PC-9 (cell line): Measurements from ENCODE around the gene KRTDAP. TPM values are rescaled to one million over a fixed set of nuclear protein-coding genes. Genes with fewer than 3 reads are reported as not detected.

Source experiments
- BruUV-seq: library from RNA; stranded (reverse); fragments of 400-500 nt; replicated peaks from 2 replicates; lab custom pipeline; 2021; lab: Mats Ljungman, UMichigan
- CTCF ChIA-PET: fragments of 300-600 bp; sonication (Branson Sonifier 250); formaldehyde crosslinking; loops from one replicate; lab custom pipeline; 2022; ENCODE audit warnings: antibody characterized with exemption; lab: Charles Lee
- POLR2A ChIA-PET: fragments of 300-600 bp; sonication (Branson Sonifier 250); formaldehyde crosslinking; loops from one replicate; lab custom pipeline; 2022; ENCODE audit warnings: antibody characterized with exemption; ENCODE audit not compliant: unreplicated experiment; lab: Charles Lee
- DNase-seq, 2 experiments: peaks; one replicate each; pipeline versions ENCODE4 v3.0.0 to v3.0.0-alpha.2; 2015 to 2022; ENCODE audit warnings: mixed read lengths in 1 of 2
- H2AFZ ChIP-seq: fragments of 200-600 bp; sonication (generic); 2 replicates; pipeline ENCODE4 v1.8.1; 2017; ENCODE audit warnings: antibody characterized with exemption
- H3F3A ChIP-seq: fragments of 200-600 bp; sonication (generic); 2 replicates; pipeline ENCODE4 v1.8.1; 2017; ENCODE audit warnings: antibody characterized with exemption, mild to moderate bottlenecking, low read depth; ENCODE audit not compliant: insufficient read depth
- H3K27ac ChIP-seq: fragments of 200-600 bp; sonication (generic); 2 replicates; pipeline ENCODE4 v1.6.1; 2016; ENCODE audit warnings: mixed run types
- H3K27me3 ChIP-seq: fragments of 200-600 bp; sonication (generic); 2 replicates; pipeline ENCODE4 v1.6.1; 2016; ENCODE audit warnings: low read depth, mixed run types; ENCODE audit not compliant: insufficient read depth
- H3K36me3 ChIP-seq: fragments of 200-600 bp; sonication (generic); 2 replicates; pipeline ENCODE4 v1.6.1; 2016; ENCODE audit warnings: low read depth, mixed run types
- H3K4me1 ChIP-seq: fragments of 200-600 bp; sonication (generic); replicated peaks from 2 replicates; pipeline ENCODE4 v1.6.1; 2016; ENCODE audit warnings: mixed run types; ENCODE audit not compliant: insufficient read depth
- H3K4me2 ChIP-seq: fragments of 200-600 bp; sonication (generic); 2 replicates; pipeline ENCODE4 v1.6.1; 2017; ENCODE audit warnings: mixed run types
- H3K4me3 ChIP-seq: fragments of 200-600 bp; sonication (generic); 2 replicates; pipeline ENCODE4 v1.6.1; 2016; ENCODE audit warnings: mixed run types
- H3K79me2 ChIP-seq: fragments of 200-600 bp; sonication (generic); 2 replicates; pipeline ENCODE4 v1.6.1; 2017; ENCODE audit warnings: low read depth, mixed run types
- H3K9me2 ChIP-seq: fragments of 200-600 bp; sonication (generic); 2 replicates; pipeline ENCODE4 v1.8.1; 2017; ENCODE audit warnings: mild to moderate bottlenecking; ENCODE audit not compliant: insufficient read depth
- H3K9me3 ChIP-seq: fragments of 200-600 bp; sonication (generic); 2 replicates; pipeline ENCODE4 v1.8.1; 2016; ENCODE audit warnings: low read depth; ENCODE audit not compliant: insufficient read depth
- H4K20me1 ChIP-seq: fragments of 200-600 bp; sonication (generic); 2 replicates; pipeline ENCODE4 v1.8.1; 2017; ENCODE audit not compliant: insufficient read depth
- CTCF ChIP-seq: fragments of 200-600 bp; sonication (generic); conservative IDR thresholded peaks from 2 replicates; pipeline ENCODE4 v1.6.1; 2017; ENCODE audit warnings: mixed run types, antibody characterized with exemption, mild to moderate bottlenecking, moderate library complexity
- EZH2 ChIP-seq: fragments of 200-600 bp; sonication (generic); IDR thresholded peaks from 2 replicates; pipeline ENCODE4 v1.8.0; 2017; ENCODE audit warnings: antibody characterized with exemption, low read depth
- intact Hi-C: fragments of 100-400 bp; cut with micrococcal nuclease; formaldehyde crosslinking; loops from one replicate; pipeline ENCODE4 v1.10.0; 2022; ENCODE audit not compliant: unreplicated experiment
- total RNA-seq: library from RNA; stranded (reverse); gene quantifications from 2 replicates; pipeline ENCODE4 v1.2.3, GENCODE V29; 2021

KRTDAP gene
- total RNA-seq, 1 experiment from 2014 or later: not detected

- Histone ChIP-seq H3K27me3 (no peaks in the 10 kb centered on the region), H3K4me1 (peaks cover 24% of the 10 kb centered on the region), H3K79me2 (peaks cover 19% of the 10 kb centered on the region), H3K4me2 (peak overlapping the region; percentile 94), H4K20me1 (peaks cover 4% of the 10 kb centered on the region; the same call in 1 of the 2 replicates), H2AFZ (peak overlapping the region; percentile 47; the same call in 1 of the 2 replicates), H3K9me3 (no peaks in the 10 kb centered on the region), H3K9me2 (no peaks in the 10 kb centered on the region), H3K4me3 (peak overlapping the region; percentile 77; the same call in 1 of the 2 replicates), H3K36me3 (peaks cover 2% of the 10 kb centered on the region; the same call in 1 of the 2 replicates), H3F3A (peaks cover 9% of the 10 kb centered on the region; the same call in 1 of the 2 replicates), H3K27ac (no peak overlapping the region)
- ChIA-PET POLR2A (interaction anchor here (0.5 to 0.7 kb wide), 7 partner anchors 13 to 308 kb away, joined by 3 to 7 read pairs (median 4); partner anchors contain the start of gene LIN37), CTCF (interaction anchor here (0.6 to 2.3 kb wide), 6 partner anchors 21 to 220 kb away, joined by 3 to 10 read pairs (median 4); partner anchors contain the start of gene COX6B1)
- BruUV-seq: no TSS peak
- intact Hi-C loops: loop anchor here (1.0 to 5.0 kb wide), 4 partner anchors 35 to 207 kb away; partner anchors contain the start of gene TMEM147
- TF ChIP-seq EZH2 (no peak), CTCF (peak; percentile 24; the same call in 1 of the 2 replicates)
- no peak for DNase-seq
Observed at GRCh38 chr19:35510626-35510964, 20.3 kb upstream of the KRTDAP start.

- DNase-seq: peak; percentile 81 to 95
- Histone ChIP-seq H2AFZ (peak overlapping the region; percentile 86), H3K9me3 (no peaks in the 10 kb centered on the region), H3K36me3 (peaks cover 8% of the 10 kb centered on the region; the same call in 1 of the 2 replicates), H3K27me3 (no peaks in the 10 kb centered on the region), H3K4me1 (peaks cover 24% of the 10 kb centered on the region), H3F3A (peaks cover 9% of the 10 kb centered on the region; the same call in 1 of the 2 replicates), H3K4me3 (peak overlapping the region; percentile 77), H4K20me1 (peaks cover 4% of the 10 kb centered on the region; the same call in 1 of the 2 replicates), H3K9me2 (no peaks in the 10 kb centered on the region), H3K79me2 (peaks cover 19% of the 10 kb centered on the region), H3K27ac (peak overlapping the region; percentile 90), H3K4me2 (peak overlapping the region; percentile 94)
- BruUV-seq: TSS peak; percentile 77
- ChIA-PET POLR2A (interaction anchor here (0.5 to 0.7 kb wide), 7 partner anchors 13 to 307 kb away, joined by 3 to 7 read pairs (median 4); partner anchors contain the start of gene LIN37), CTCF (interaction anchor here (0.6 to 2.3 kb wide), 6 partner anchors 22 to 219 kb away, joined by 3 to 10 read pairs (median 4); partner anchors contain the start of gene COX6B1)
- peak; percentile 97 for TF ChIP-seq CTCF
- no peak for TF ChIP-seq EZH2
- intact Hi-C loops: loop anchor here (1.0 to 5.0 kb wide), 4 partner anchors 35 to 207 kb away; partner anchors contain the start of gene TMEM147
Observed at GRCh38 chr19:35509861-35510625, 19.8 kb upstream of the KRTDAP start.

- Histone ChIP-seq H3K27me3 (no peaks in the 10 kb centered on the region), H3K27ac (peak overlapping the region; percentile 90), H4K20me1 (peaks cover 4% of the 10 kb centered on the region; the same call in 1 of the 2 replicates), H3K4me2 (peak overlapping the region; percentile 94), H3F3A (peaks cover 9% of the 10 kb centered on the region; the same call in 1 of the 2 replicates), H3K9me2 (no peaks in the 10 kb centered on the region), H2AFZ (peak overlapping the region; percentile 86), H3K36me3 (peaks cover 8% of the 10 kb centered on the region; the same call in 1 of the 2 replicates), H3K9me3 (no peaks in the 10 kb centered on the region), H3K4me1 (peaks cover 22% of the 10 kb centered on the region), H3K4me3 (peak overlapping the region; percentile 77), H3K79me2 (peaks cover 19% of the 10 kb centered on the region)
- CTCF ChIA-PET: interaction anchor here (0.6 to 2.3 kb wide), 3 partner anchors 14 to 39 kb away, joined by 3 to 10 read pairs (median 3); no protein-coding TSS in a partner anchor
- no TSS peak for BruUV-seq
- TF ChIP-seq CTCF (no peak; the same call in 1 of the 2 replicates), EZH2 (no peak)
- POLR2A ChIA-PET: interaction anchor here (0.5 to 0.6 kb wide), 2 partner anchors 61 to 239 kb away, joined by 3 to 8 read pairs; partner anchors contain the start of gene LIN37
- DNase-seq: peak; percentile 69 to 70
- intact Hi-C loops: no loop called here
Observed at GRCh38 chr19:35509018-35509652, 18.9 kb upstream of the KRTDAP start.
